Measurements from ENCODE around the gene ADAMTS2. TPM values are rescaled to one million over a fixed set of nuclear protein-coding genes. Genes with fewer than 3 reads are reported as not detected.

ADAMTS2 gene
- total and polyA plus RNA-seq, 7 experiments from 2014 or later: not detected

- CTCF ChIA-PET: no interaction called here
- DNase-seq: peak in 1 of 9 donors; percentile 18
- Histone ChIP-seq H3K27ac (ENCODE audit: low read depth, low read length) (no peak overlapping the region), H3K9me3 (ENCODE audit: control insufficient read depth in 2 of 3, low read length in 3 of 3) (no peaks in the 10 kb centered on the region), H3K4me1 (ENCODE audit: control insufficient read depth in 2 of 2, insufficient read depth in 2 of 2, low read length in 2 of 2) (no peaks in the 10 kb centered on the region), H3K4me3 (ENCODE audit: low read length) (no peak overlapping the region), H3K36me3 (ENCODE audit: control insufficient read depth in 2 of 3, insufficient read depth in 3 of 3, low read length in 3 of 3) (no peaks in the 10 kb centered on the region), H3K27me3 (ENCODE audit: control insufficient read depth in 2 of 2, insufficient read depth in 2 of 2, low read length in 2 of 2) (no peaks in the 10 kb centered on the region)
- Mint-ChIP-seq H3K36me3 (no peaks in the 10 kb centered on the region), H3K27me3 (peaks cover 0 to 12% (median 7%) of the 10 kb centered on the region in 5 donors), H3K27ac (no peak overlapping the region), H3K4me3 (no peak overlapping the region), H3K4me1 (no peaks in the 10 kb centered on the region), H3K9me3 (peaks cover 0 to 4% (median 0%) of the 10 kb centered on the region in 11 donors)
- intact Hi-C loops (cut with micrococcal nuclease): no loop called here
- ATAC-seq: no peak
- POLR2A ChIA-PET: no interaction called here
These were observed 86.1 kb downstream of the ADAMTS2 start for GRCh38 chr5:179258922-179259730.

GRCh38 chr5:179258001-179258921 is 87.0 kb downstream of the ADAMTS2 start:
- Mint-ChIP-seq H3K9me3 (peaks cover 0 to 4% (median 0%) of the 10 kb centered on the region in 11 donors), H3K27me3 (peaks cover 0 to 12% (median 8%) of the 10 kb centered on the region in 5 donors), H3K4me3 (no peak overlapping the region), H3K4me1 (no peaks in the 10 kb centered on the region), H3K36me3 (no peaks in the 10 kb centered on the region), H3K27ac (no peak overlapping the region)
- no peak for ATAC-seq
- Histone ChIP-seq H3K4me3 (ENCODE audit: low read length) (no peak overlapping the region), H3K27me3 (ENCODE audit: control insufficient read depth in 2 of 2, insufficient read depth in 2 of 2, low read length in 2 of 2) (no peaks in the 10 kb centered on the region), H3K9me3 (ENCODE audit: control insufficient read depth in 2 of 3, low read length in 3 of 3) (no peaks in the 10 kb centered on the region), H3K27ac (ENCODE audit: low read depth, low read length) (no peak overlapping the region), H3K4me1 (ENCODE audit: control insufficient read depth in 2 of 2, insufficient read depth in 2 of 2, low read length in 2 of 2) (no peaks in the 10 kb centered on the region), H3K36me3 (ENCODE audit: control insufficient read depth in 2 of 3, insufficient read depth in 3 of 3, low read length in 3 of 3) (no peaks in the 10 kb centered on the region)
- intact Hi-C loops (cut with micrococcal nuclease): no loop called here
- ChIA-PET CTCF (no interaction called here), POLR2A (no interaction called here)
- DNase-seq: peak in 1 of 9 donors; percentile 14

GRCh38 chr5:179257176-179257682 is 88.0 kb downstream of the ADAMTS2 start:
- Mint-ChIP-seq H3K36me3 (no peaks in the 10 kb centered on the region), H3K4me1 (no peaks in the 10 kb centered on the region), H3K27ac (no peak overlapping the region), H3K4me3 (no peak overlapping the region), H3K27me3 (peaks cover 0 to 12% (median 7%) of the 10 kb centered on the region in 5 donors), H3K9me3 (peaks cover 0 to 4% (median 0%) of the 10 kb centered on the region in 11 donors)
- CTCF ChIA-PET: no interaction called here
- H3K9me3 ChIP-seq (ENCODE audit: control insufficient read depth in 2 of 3, low read length in 3 of 3): no peaks in the 10 kb centered on the region
- ATAC-seq: no peak
- intact Hi-C loops (cut with micrococcal nuclease): no loop called here
- H3K36me3 ChIP-seq (ENCODE audit: control insufficient read depth in 2 of 3, insufficient read depth in 3 of 3, low read length in 3 of 3): no peaks in the 10 kb centered on the region
- H3K4me3 ChIP-seq (ENCODE audit: low read length): no peak overlapping the region
- no peak for DNase-seq
- no peaks in the 10 kb centered on the region for H3K27me3 ChIP-seq (ENCODE audit: control insufficient read depth in 2 of 2, insufficient read depth in 2 of 2, low read length in 2 of 2)
- POLR2A ChIA-PET: no interaction called here
- no peak overlapping the region for H3K27ac ChIP-seq (ENCODE audit: low read depth, low read length)
- no peaks in the 10 kb centered on the region for H3K4me1 ChIP-seq (ENCODE audit: control insufficient read depth in 2 of 2, insufficient read depth in 2 of 2, low read length in 2 of 2)

GRCh38 chr5:179256328-179257175 is 88.7 kb downstream of the ADAMTS2 start:
- Histone ChIP-seq H3K36me3 (ENCODE audit: control insufficient read depth in 2 of 3, insufficient read depth in 3 of 3, low read length in 3 of 3) (no peaks in the 10 kb centered on the region), H3K27ac (ENCODE audit: low read depth, low read length) (no peak overlapping the region), H3K4me1 (ENCODE audit: control insufficient read depth in 2 of 2, insufficient read depth in 2 of 2, low read length in 2 of 2) (no peaks in the 10 kb centered on the region), H3K27me3 (ENCODE audit: control insufficient read depth in 2 of 2, insufficient read depth in 2 of 2, low read length in 2 of 2) (no peaks in the 10 kb centered on the region), H3K9me3 (ENCODE audit: control insufficient read depth in 2 of 3, low read length in 3 of 3) (no peaks in the 10 kb centered on the region), H3K4me3 (ENCODE audit: low read length) (no peak overlapping the region)
- Mint-ChIP-seq H3K27ac (no peak overlapping the region), H3K4me1 (no peaks in the 10 kb centered on the region), H3K9me3 (peaks cover 0 to 4% (median 0%) of the 10 kb centered on the region in 11 donors), H3K36me3 (no peaks in the 10 kb centered on the region), H3K4me3 (no peak overlapping the region), H3K27me3 (peaks cover 0 to 12% (median 6%) of the 10 kb centered on the region in 5 donors)
- DNase-seq (peak in 1 of 9 donors; percentile 15), ATAC-seq (no peak)
- CTCF ChIA-PET: no interaction called here
- POLR2A ChIA-PET: no interaction called here
- intact Hi-C loops (cut with micrococcal nuclease): no loop called here

GRCh38 chr5:179255527-179256327 is 89.5 kb downstream of the ADAMTS2 start:
- Histone ChIP-seq H3K36me3 (ENCODE audit: control insufficient read depth in 2 of 3, insufficient read depth in 3 of 3, low read length in 3 of 3) (no peaks in the 10 kb centered on the region), H3K9me3 (ENCODE audit: control insufficient read depth in 2 of 3, low read length in 3 of 3) (no peaks in the 10 kb centered on the region), H3K27ac (ENCODE audit: low read depth, low read length) (no peak overlapping the region), H3K4me3 (ENCODE audit: low read length) (no peak overlapping the region), H3K27me3 (ENCODE audit: control insufficient read depth in 2 of 2, insufficient read depth in 2 of 2, low read length in 2 of 2) (no peaks in the 10 kb centered on the region), H3K4me1 (ENCODE audit: control insufficient read depth in 2 of 2, insufficient read depth in 2 of 2, low read length in 2 of 2) (no peaks in the 10 kb centered on the region)
- Mint-ChIP-seq H3K9me3 (peaks cover 0 to 4% (median 0%) of the 10 kb centered on the region in 11 donors), H3K4me3 (no peak overlapping the region), H3K27me3 (peaks cover 0 to 12% (median 6%) of the 10 kb centered on the region in 5 donors), H3K4me1 (no peaks in the 10 kb centered on the region), H3K36me3 (no peaks in the 10 kb centered on the region), H3K27ac (no peak overlapping the region)
- intact Hi-C loops (cut with micrococcal nuclease): no loop called here
- POLR2A ChIA-PET: no interaction called here
- CTCF ChIA-PET: no interaction called here
- ATAC-seq: no peak
- peak in 1 of 9 donors; percentile 6 for DNase-seq

Measured in naive thymus-derived CD4-positive, alpha-beta T cell (primary cell).